Breast epithelium (tissue), 3 donors: ENCODE data around the gene SOCS3.

Experiments used
- POLR2A ChIP-seq: fragments of 450-650 bp; IDR thresholded peaks from one replicate; pipeline ENCODE4 v1.6.1; 2016; ENCODE audit warnings: antibody characterized with exemption, mild to moderate bottlenecking, moderate library complexity
- POLR2AphosphoS5 ChIP-seq, 3 donors: sonication (generic); formaldehyde crosslinking; IDR thresholded peaks; one replicate each; pipeline ENCODE4 v1.6.1; 2017; ENCODE audit warnings: antibody characterized with exemption in 3 of 3
- TF ChIP-seq, protein P1 (sequence below), 3 donors: fragments of 450-650 bp; IDR thresholded peaks; one replicate each; pipeline ENCODE4 v1.5.1; 2016 to 2017; ENCODE audit warnings: antibody characterized with exemption in 3 of 3, mild to moderate bottlenecking in 3 of 3, moderate library complexity in 3 of 3

DNA sequence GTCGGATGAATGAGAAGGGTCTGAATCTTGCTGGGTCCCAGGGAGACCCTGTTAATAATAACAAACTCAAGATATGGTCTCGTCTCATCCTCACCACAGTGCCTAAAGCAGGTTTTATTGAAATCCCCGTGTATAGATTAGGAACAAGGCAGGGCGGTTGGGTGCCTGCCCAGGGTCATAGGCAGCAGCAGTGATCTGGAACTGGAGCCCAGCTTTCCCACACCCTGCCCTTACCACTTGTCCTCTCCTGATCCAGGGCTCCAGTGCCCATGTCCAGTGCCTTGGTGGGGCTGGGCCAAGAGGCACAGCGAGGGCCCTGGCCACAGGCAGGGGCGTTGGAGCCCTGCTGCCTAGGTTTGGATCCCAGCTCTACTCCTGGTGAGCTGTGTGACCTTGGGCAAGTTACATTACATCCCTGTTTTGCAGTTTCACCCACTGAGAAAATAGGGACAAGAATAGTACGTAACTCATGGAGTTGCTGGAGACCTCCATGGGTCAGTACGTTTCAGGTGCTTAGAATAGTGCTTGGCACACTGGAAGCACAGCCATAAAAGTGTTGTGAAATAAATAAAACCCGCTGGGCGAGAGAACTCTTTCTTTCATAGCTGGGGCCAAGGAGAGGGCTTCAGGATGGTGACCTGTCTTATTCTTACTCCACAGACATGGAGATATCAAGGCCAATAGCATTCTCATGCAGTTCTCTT, 13.9 kb downstream of the SOCS3 start:
- TF ChIP-seq, protein P1, sequence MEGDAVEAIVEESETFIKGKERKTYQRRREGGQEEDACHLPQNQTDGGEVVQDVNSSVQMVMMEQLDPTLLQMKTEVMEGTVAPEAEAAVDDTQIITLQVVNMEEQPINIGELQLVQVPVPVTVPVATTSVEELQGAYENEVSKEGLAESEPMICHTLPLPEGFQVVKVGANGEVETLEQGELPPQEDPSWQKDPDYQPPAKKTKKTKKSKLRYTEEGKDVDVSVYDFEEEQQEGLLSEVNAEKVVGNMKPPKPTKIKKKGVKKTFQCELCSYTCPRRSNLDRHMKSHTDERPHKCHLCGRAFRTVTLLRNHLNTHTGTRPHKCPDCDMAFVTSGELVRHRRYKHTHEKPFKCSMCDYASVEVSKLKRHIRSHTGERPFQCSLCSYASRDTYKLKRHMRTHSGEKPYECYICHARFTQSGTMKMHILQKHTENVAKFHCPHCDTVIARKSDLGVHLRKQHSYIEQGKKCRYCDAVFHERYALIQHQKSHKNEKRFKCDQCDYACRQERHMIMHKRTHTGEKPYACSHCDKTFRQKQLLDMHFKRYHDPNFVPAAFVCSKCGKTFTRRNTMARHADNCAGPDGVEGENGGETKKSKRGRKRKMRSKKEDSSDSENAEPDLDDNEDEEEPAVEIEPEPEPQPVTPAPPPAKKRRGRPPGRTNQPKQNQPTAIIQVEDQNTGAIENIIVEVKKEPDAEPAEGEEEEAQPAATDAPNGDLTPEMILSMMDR (IDR thresholded peaks at IDR 0.05): no peak
- TF ChIP-seq POLR2AphosphoS5 (IDR thresholded peaks at IDR 0.05): no peak
- no peak for TF ChIP-seq POLR2A
